Measurements from ENCODE around the gene HLA-DPB1.

The HLA-DPB1 gene

DNA sequence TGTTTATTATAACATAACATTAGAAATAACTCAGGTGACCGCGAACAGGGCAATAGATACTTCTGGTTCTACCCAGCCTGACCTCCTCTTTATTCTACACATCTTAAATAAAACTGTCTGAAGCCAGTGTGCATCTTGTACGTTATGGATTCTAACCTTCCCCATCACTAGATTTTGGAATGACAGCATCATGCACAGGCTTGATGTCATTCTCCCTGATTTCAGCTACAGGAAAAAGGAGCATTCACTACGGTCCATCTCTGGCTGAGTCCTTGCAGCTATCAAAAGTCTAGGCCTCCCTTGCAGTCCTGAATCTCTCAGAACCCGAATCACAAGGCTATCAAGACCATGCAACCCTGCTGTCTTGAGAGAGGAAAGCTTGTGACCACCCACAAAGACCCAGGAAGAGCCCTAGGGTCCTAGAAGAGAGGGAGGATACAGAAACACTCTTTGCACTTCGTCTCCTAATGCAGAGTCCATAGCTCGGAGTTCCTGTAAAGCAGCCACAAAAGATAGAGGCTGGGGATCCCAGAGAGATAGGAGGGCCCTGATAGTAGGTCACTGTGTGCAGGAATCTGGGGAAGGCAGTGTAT is 3.2 kb upstream of the HLA-DPB1 start:
- Histone ChIP-seq H3K23ac (ENCODE audit: low read length) (no peak overlapping the region), H2BK5ac (ENCODE audit: low read depth, low read length, poor library complexity) (no peak overlapping the region), H3K27ac (ENCODE audit: low read depth, low read length) (no peak overlapping the region), H2BK12ac (ENCODE audit: low read length) (no peak overlapping the region), H4K12ac (ENCODE audit: low read depth, low read length) (no peak overlapping the region), H3K4me2 (ENCODE audit: low read length) (no peak overlapping the region), H3K9ac (ENCODE audit: low read length) (no peak overlapping the region), H3K27me3 (ENCODE audit: insufficient read depth, low read length) (no peaks in the 10 kb centered on the region), H4K91ac (ENCODE audit: low read depth, low read length) (no peak overlapping the region), H2BK120ac (ENCODE audit: insufficient read depth, low read length, poor library complexity) (no peak overlapping the region), H3K36me3 (ENCODE audit: control insufficient read depth in 1 of 2, insufficient read depth in 2 of 2, low read length in 2 of 2) (no peaks in the 10 kb centered on the region), H3K79me2 (ENCODE audit: control insufficient read depth, insufficient read depth, low read length, poor library complexity) (no peaks in the 10 kb centered on the region), H3K4me3 (ENCODE audit: low read depth, low read length) (no peak overlapping the region), H3K79me1 (ENCODE audit: low read length) (no peaks in the 10 kb centered on the region), H2AFZ (ENCODE audit: insufficient read depth, low read length, poor library complexity) (no peak overlapping the region), H3K4ac (ENCODE audit: low read depth, low read length) (no peak overlapping the region), H3K14ac (ENCODE audit: low read length) (no peak overlapping the region), H3K18ac (ENCODE audit: low read length) (no peak overlapping the region), H3K9me3 (ENCODE audit: insufficient read depth, low read depth, low read length) (no peaks in the 10 kb centered on the region), H2AK5ac (ENCODE audit: low read length) (no peak overlapping the region), H3K4me1 (ENCODE audit: control insufficient read depth in 1 of 2, insufficient read depth in 2 of 2, low read length in 2 of 2) (no peaks in the 10 kb centered on the region), H4K8ac (ENCODE audit: low read depth, low read length) (no peak overlapping the region)
- no CpG with 5 or more reads among the region's 7 CpGs for WGBS (ENCODE audit: extremely low coverage, insufficient coverage, insufficient read length)
- DNase-seq: no peak

DNA sequence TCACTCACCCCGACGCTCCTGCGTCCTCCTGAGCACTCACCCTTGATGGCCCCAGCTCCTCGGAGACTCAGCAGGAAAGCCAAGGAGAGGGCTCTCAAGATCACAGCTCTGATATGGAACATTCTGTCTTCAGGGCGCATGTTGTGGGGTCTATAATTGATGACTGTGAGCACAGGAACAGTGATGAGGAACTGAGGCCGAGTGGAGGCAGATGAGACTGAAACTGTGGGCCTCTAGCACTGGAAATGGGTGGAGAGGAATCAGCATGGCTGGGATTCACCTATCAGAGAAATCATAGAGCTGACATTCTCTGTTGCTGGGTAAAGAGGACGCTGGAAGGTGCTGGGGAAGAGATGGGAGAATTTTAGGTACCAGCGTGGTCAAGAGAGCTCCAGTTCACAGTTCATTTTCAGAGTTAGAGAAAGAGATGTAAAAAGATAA is 2.3 kb upstream of the HLA-DPB1 start, which contains the start of gene HLA-DPA1:
Gene HLA-DPA1 (minus strand): TSS at position 219 of the 441 bp plus-strand sequence.
- Histone ChIP-seq H2BK120ac (ENCODE audit: insufficient read depth, low read length, poor library complexity) (no peak within 1 kb of the TSS), H3K9ac (ENCODE audit: low read length) (no peak within 1 kb of the TSS), H3K9me3 (ENCODE audit: insufficient read depth, low read depth, low read length) (no peaks in the 10 kb centered on the region), H3K79me2 (ENCODE audit: control insufficient read depth, insufficient read depth, low read length, poor library complexity) (no peaks in the 10 kb centered on the region), H3K23ac (ENCODE audit: low read length) (no peak within 1 kb of the TSS), H2AK5ac (ENCODE audit: low read length) (no peak within 1 kb of the TSS), H3K14ac (ENCODE audit: low read length) (no peak within 1 kb of the TSS), H3K4me2 (ENCODE audit: low read length) (no peak within 1 kb of the TSS), H2BK5ac (ENCODE audit: low read depth, low read length, poor library complexity) (no peak within 1 kb of the TSS), H3K4ac (ENCODE audit: low read depth, low read length) (no peak within 1 kb of the TSS), H3K4me3 (ENCODE audit: low read depth, low read length) (no peak within 1 kb of the TSS), H4K8ac (ENCODE audit: low read depth, low read length) (no peak within 1 kb of the TSS), H3K27me3 (ENCODE audit: insufficient read depth, low read length) (no peaks in the 10 kb centered on the region), H2BK12ac (ENCODE audit: low read length) (no peak within 1 kb of the TSS), H3K18ac (ENCODE audit: low read length) (no peak within 1 kb of the TSS), H2AFZ (ENCODE audit: insufficient read depth, low read length, poor library complexity) (no peak within 1 kb of the TSS), H3K4me1 (ENCODE audit: control insufficient read depth in 1 of 2, insufficient read depth in 2 of 2, low read length in 2 of 2) (no peaks in the 10 kb centered on the region), H3K79me1 (ENCODE audit: low read length) (no peaks in the 10 kb centered on the region), H4K91ac (ENCODE audit: low read depth, low read length) (no peak within 1 kb of the TSS), H4K12ac (ENCODE audit: low read depth, low read length) (no peak within 1 kb of the TSS), H3K27ac (ENCODE audit: low read depth, low read length) (no peak within 1 kb of the TSS), H3K36me3 (ENCODE audit: control insufficient read depth in 1 of 2, insufficient read depth in 2 of 2, low read length in 2 of 2) (no peaks in the 10 kb centered on the region)
- peak in 1 of 2 donors; percentile 36 for DNase-seq
- WGBS (ENCODE audit: extremely low coverage, insufficient coverage, insufficient read length): no CpG with 5 or more reads among the region's 8 CpGs

DNA sequence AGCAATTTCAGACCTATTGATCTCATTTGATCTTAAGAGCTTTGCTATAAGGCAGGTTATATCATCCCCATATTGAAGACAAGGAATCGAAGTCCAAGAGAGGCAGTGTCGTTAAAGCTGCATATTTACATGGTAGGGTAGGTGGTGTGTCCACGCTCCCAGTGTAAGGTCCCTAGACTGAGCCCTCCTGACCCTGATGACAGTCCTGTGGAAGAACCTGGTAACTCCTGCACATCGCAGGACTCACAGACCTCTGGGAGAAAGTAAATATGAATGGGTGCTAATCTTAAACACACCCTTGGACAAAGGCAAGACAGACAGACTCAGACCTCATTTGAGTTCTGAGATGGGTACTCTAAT is 602 bp upstream of the HLA-DPB1 start:
- Histone ChIP-seq H2BK120ac (ENCODE audit: insufficient read depth, low read length, poor library complexity) (no peak overlapping the region), H2BK5ac (ENCODE audit: low read depth, low read length, poor library complexity) (no peak overlapping the region), H3K27me3 (ENCODE audit: insufficient read depth, low read length) (no peaks in the 10 kb centered on the region), H3K9ac (ENCODE audit: low read length) (no peak overlapping the region), H2AFZ (ENCODE audit: insufficient read depth, low read length, poor library complexity) (no peak overlapping the region), H3K79me2 (ENCODE audit: control insufficient read depth, insufficient read depth, low read length, poor library complexity) (no peaks in the 10 kb centered on the region), H3K4me3 (ENCODE audit: low read depth, low read length) (no peak overlapping the region), H3K27ac (ENCODE audit: low read depth, low read length) (no peak overlapping the region), H3K23ac (ENCODE audit: low read length) (peak overlapping the region; percentile 53), H3K4me1 (ENCODE audit: control insufficient read depth in 1 of 2, insufficient read depth in 2 of 2, low read length in 2 of 2) (no peaks in the 10 kb centered on the region), H3K18ac (ENCODE audit: low read length) (no peak overlapping the region), H4K91ac (ENCODE audit: low read depth, low read length) (no peak overlapping the region), H3K9me3 (ENCODE audit: insufficient read depth, low read depth, low read length) (no peaks in the 10 kb centered on the region), H3K4ac (ENCODE audit: low read depth, low read length) (no peak overlapping the region), H3K14ac (ENCODE audit: low read length) (no peak overlapping the region), H2BK12ac (ENCODE audit: low read length) (no peak overlapping the region), H2AK5ac (ENCODE audit: low read length) (no peak overlapping the region), H3K79me1 (ENCODE audit: low read length) (no peaks in the 10 kb centered on the region), H3K4me2 (ENCODE audit: low read length) (no peak overlapping the region), H4K8ac (ENCODE audit: low read depth, low read length) (no peak overlapping the region), H4K12ac (ENCODE audit: low read depth, low read length) (no peak overlapping the region), H3K36me3 (ENCODE audit: control insufficient read depth in 1 of 2, insufficient read depth in 2 of 2, low read length in 2 of 2) (no peaks in the 10 kb centered on the region)
- WGBS (ENCODE audit: extremely low coverage, insufficient coverage, insufficient read length): no CpG with 5 or more reads among the region's 4 CpGs
- DNase-seq: no peak

GRCh38 chr6:33076406-33076934 is 680 bp downstream of the HLA-DPB1 start:
- no peak overlapping the region for H3K4me2 ChIP-seq (ENCODE audit: low read length)
- no peak overlapping the region for H3K27ac ChIP-seq (ENCODE audit: low read depth, low read length)
- no peaks in the 10 kb centered on the region for H3K36me3 ChIP-seq (ENCODE audit: control insufficient read depth in 1 of 2, insufficient read depth in 2 of 2, low read length in 2 of 2)
- H3K4me3 ChIP-seq (ENCODE audit: low read depth, low read length): no peak overlapping the region
- no peak overlapping the region for H3K23ac ChIP-seq (ENCODE audit: low read length)
- no peak overlapping the region for H2BK5ac ChIP-seq (ENCODE audit: low read depth, low read length, poor library complexity)
- no peak overlapping the region for H3K18ac ChIP-seq (ENCODE audit: low read length)
- H3K79me2 ChIP-seq (ENCODE audit: control insufficient read depth, insufficient read depth, low read length, poor library complexity): peaks cover 2% of the 10 kb centered on the region
- DNase-seq: no peak
- no peak overlapping the region for H4K12ac ChIP-seq (ENCODE audit: low read depth, low read length)
- no peaks in the 10 kb centered on the region for H3K9me3 ChIP-seq (ENCODE audit: insufficient read depth, low read depth, low read length)
- H4K91ac ChIP-seq (ENCODE audit: low read depth, low read length): no peak overlapping the region
- H2BK120ac ChIP-seq (ENCODE audit: insufficient read depth, low read length, poor library complexity): no peak overlapping the region
- no peak overlapping the region for H2AK5ac ChIP-seq (ENCODE audit: low read length)
- H3K9ac ChIP-seq (ENCODE audit: low read length): no peak overlapping the region
- no peak overlapping the region for H2BK12ac ChIP-seq (ENCODE audit: low read length)
- no CpG with 5 or more reads among the region's 3 CpGs for WGBS (ENCODE audit: extremely low coverage, insufficient coverage, insufficient read length)
- H3K4me1 ChIP-seq (ENCODE audit: control insufficient read depth in 1 of 2, insufficient read depth in 2 of 2, low read length in 2 of 2): peaks cover 5 to 7% of the 10 kb centered on the region in 2 experiments
- no peak overlapping the region for H4K8ac ChIP-seq (ENCODE audit: low read depth, low read length)
- H3K14ac ChIP-seq (ENCODE audit: low read length): no peak overlapping the region
- H3K4ac ChIP-seq (ENCODE audit: low read depth, low read length): no peak overlapping the region
- H3K79me1 ChIP-seq (ENCODE audit: low read length): peaks cover 4% of the 10 kb centered on the region
- no peaks in the 10 kb centered on the region for H3K27me3 ChIP-seq (ENCODE audit: insufficient read depth, low read length)
- no peak overlapping the region for H2AFZ ChIP-seq (ENCODE audit: insufficient read depth, low read length, poor library complexity)
